ENCODE data around the gene CFAP57. TPM values are rescaled to one million over a fixed set of nuclear protein-coding genes. Genes with fewer than 3 reads are reported as not detected.

Gene CFAP57
- total and polyA plus RNA-seq, 2 of the 13 experiments (the other 11 are each of a cell fraction or from before 2014, with no cell fraction given), result 0.01 TPM; not detected in 1

GRCh38 chr1:43171876-43172526 lies at the start of gene CFAP57, which contains the start of gene EBNA1BP2 (continued):
- peak; percentile 94 for TF ChIP-seq MXD3 (CRISPR knock-in tag; IDR thresholded peaks at IDR 0.05)
- TF ChIP-seq TRIM24 (CRISPR knock-in tag; IDR thresholded peaks at IDR 0.05), result no peak
- TF ChIP-seq ZNF354B (CRISPR knock-in tag; IDR thresholded peaks at IDR 0.05), result no peak
- no peak for TF ChIP-seq NFRKB (IDR thresholded peaks at IDR 0.05)
- no peak for TF ChIP-seq SMC3 (IDR thresholded peaks at IDR 0.05; ENCODE audit: low read length)
- TF ChIP-seq MAZ (IDR thresholded peaks at IDR 0.05; ENCODE audit: borderline replicate concordance, low read depth, low read length), result peak; percentile 44; the same call in 1 of the 2 replicates
- no peak for TF ChIP-seq MAZ (CRISPR knock-in tag; IDR thresholded peaks at IDR 0.05; ENCODE audit: low read depth)
- TF ChIP-seq ZBTB1 (CRISPR knock-in tag; IDR thresholded peaks at IDR 0.05; ENCODE audit: borderline replicate concordance), result no peak
- peak; percentile 64; the same call in 1 of the 2 replicates for TF ChIP-seq HIVEP1 (CRISPR knock-in tag; IDR thresholded peaks at IDR 0.05)
- TF ChIP-seq TERF1 (CRISPR knock-in tag; IDR thresholded peaks at IDR 0.05), result no peak
- TF ChIP-seq, protein P1, sequence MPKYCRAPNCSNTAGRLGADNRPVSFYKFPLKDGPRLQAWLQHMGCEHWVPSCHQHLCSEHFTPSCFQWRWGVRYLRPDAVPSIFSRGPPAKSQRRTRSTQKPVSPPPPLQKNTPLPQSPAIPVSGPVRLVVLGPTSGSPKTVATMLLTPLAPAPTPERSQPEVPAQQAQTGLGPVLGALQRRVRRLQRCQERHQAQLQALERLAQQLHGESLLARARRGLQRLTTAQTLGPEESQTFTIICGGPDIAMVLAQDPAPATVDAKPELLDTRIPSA (CRISPR knock-in tag; IDR thresholded peaks at IDR 0.05; ENCODE audit: borderline replicate concordance), result peak; percentile 52; the same call in 1 of the 2 replicates
- peak; percentile 86; the same call in 1 of the 2 replicates for TF ChIP-seq ZNF891 (CRISPR knock-in tag; IDR thresholded peaks at IDR 0.05)
- peak; percentile 51; the same call in 1 of the 2 replicates for TF ChIP-seq SP4 (CRISPR knock-in tag; IDR thresholded peaks at IDR 0.05)
- TF ChIP-seq ZNF772 (CRISPR knock-in tag; IDR thresholded peaks at IDR 0.05), result no peak
- peak; percentile 47; the same call in 1 of the 2 replicates for TF ChIP-seq SPEN (CRISPR knock-in tag; IDR thresholded peaks at IDR 0.05; ENCODE audit: low read depth)
- peak; percentile 51; the same call in 1 of the 2 replicates for TF ChIP-seq ZSCAN29 (CRISPR knock-in tag; conservative IDR thresholded peaks at IDR 0.05)
- 0 out of 2 replicates have a peak, but pooled peaks have one; percentile 26 for TF ChIP-seq TEF (CRISPR knock-in tag; IDR thresholded peaks at IDR 0.05)
- TF ChIP-seq HDAC2 (CRISPR knock-in tag; IDR thresholded peaks at IDR 0.05), result peak; percentile 78
- TF ChIP-seq ZNF672 (CRISPR knock-in tag; IDR thresholded peaks at IDR 0.05), result no peak
- no peak for TF ChIP-seq ZNF558 (CRISPR knock-in tag; IDR thresholded peaks at IDR 0.05; ENCODE audit: borderline replicate concordance)
- peak; percentile 86 for TF ChIP-seq POLR2G (IDR thresholded peaks at IDR 0.05; ENCODE audit: low read depth, low read length)
- peak; percentile 84 for TF ChIP-seq TAF1 (CRISPR knock-in tag; IDR thresholded peaks at IDR 0.05)
- TF ChIP-seq POLR2A (IDR thresholded peaks at IDR 0.05; ENCODE audit: insufficient read depth in 1 of 2, low read depth in 2 of 2, low read length in 2 of 2), result peak; percentile 79 to 91
- peak; percentile 83 for TF ChIP-seq ZFX (CRISPR knock-in tag; IDR thresholded peaks at IDR 0.05; ENCODE audit: low read depth)
